ENCODE results near the gene AK8.

The AK8 gene

DNA sequence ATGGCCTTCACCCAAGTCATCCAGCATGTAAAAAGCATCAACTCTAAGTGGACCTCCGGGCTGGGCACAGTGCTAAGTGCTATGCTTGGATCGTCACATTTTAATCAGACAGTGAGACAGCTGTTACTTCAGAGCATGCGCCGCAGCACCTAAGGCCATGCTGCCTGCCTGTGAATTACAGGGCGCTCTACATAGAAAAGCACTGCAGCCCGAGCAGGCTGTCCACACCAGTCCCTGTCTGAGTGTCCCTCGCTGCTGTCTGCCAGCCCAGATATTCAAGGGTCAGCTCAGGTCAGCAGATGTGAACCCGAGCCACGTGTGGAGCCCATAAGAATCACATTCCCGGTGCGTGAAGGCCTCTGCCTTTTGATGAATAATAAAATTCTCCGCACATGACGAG, 37.1 kb downstream of the AK8 start:
- no peak for DNase-seq (ENCODE audit: low read depth, low spot score)
- TF ChIP-seq, protein P1, sequence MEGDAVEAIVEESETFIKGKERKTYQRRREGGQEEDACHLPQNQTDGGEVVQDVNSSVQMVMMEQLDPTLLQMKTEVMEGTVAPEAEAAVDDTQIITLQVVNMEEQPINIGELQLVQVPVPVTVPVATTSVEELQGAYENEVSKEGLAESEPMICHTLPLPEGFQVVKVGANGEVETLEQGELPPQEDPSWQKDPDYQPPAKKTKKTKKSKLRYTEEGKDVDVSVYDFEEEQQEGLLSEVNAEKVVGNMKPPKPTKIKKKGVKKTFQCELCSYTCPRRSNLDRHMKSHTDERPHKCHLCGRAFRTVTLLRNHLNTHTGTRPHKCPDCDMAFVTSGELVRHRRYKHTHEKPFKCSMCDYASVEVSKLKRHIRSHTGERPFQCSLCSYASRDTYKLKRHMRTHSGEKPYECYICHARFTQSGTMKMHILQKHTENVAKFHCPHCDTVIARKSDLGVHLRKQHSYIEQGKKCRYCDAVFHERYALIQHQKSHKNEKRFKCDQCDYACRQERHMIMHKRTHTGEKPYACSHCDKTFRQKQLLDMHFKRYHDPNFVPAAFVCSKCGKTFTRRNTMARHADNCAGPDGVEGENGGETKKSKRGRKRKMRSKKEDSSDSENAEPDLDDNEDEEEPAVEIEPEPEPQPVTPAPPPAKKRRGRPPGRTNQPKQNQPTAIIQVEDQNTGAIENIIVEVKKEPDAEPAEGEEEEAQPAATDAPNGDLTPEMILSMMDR (IDR thresholded peaks at IDR 0.05; ENCODE audit: low read depth, low read length), result no peak
- in situ Hi-C loops (cut with HindIII; ENCODE audit: low sequenced_read_pairs), result no loop called here
- H3K4me3 ChIP-seq (ENCODE audit: low read depth, low read length), result no peak overlapping the region

DNA sequence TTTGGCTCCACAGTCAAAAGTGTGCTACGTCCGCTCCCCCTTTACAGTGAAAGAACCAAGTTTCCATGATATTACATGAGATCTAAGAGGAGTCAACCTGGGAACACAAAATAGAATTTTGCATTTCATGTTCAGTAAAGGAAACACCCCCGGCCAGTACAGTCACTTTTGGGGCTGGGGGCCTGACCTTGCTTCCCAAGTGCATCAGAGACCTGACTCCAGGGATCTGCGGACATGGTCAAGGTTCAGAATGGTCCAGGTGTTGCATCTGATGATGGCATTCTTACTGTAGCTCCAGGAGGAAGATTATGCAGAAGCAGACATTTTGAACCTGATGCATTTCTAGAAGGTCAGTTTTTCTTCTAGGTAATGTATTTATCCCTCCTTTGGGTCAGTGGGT, 39.8 kb downstream of the AK8 start:
- in situ Hi-C loops (cut with HindIII; ENCODE audit: low sequenced_read_pairs), result no loop called here
- H3K4me3 ChIP-seq (ENCODE audit: low read depth, low read length), result no peak overlapping the region
- no peak for DNase-seq (ENCODE audit: low read depth, low spot score)
- TF ChIP-seq, protein P1 (IDR thresholded peaks at IDR 0.05; ENCODE audit: low read depth, low read length), result no peak

DNA sequence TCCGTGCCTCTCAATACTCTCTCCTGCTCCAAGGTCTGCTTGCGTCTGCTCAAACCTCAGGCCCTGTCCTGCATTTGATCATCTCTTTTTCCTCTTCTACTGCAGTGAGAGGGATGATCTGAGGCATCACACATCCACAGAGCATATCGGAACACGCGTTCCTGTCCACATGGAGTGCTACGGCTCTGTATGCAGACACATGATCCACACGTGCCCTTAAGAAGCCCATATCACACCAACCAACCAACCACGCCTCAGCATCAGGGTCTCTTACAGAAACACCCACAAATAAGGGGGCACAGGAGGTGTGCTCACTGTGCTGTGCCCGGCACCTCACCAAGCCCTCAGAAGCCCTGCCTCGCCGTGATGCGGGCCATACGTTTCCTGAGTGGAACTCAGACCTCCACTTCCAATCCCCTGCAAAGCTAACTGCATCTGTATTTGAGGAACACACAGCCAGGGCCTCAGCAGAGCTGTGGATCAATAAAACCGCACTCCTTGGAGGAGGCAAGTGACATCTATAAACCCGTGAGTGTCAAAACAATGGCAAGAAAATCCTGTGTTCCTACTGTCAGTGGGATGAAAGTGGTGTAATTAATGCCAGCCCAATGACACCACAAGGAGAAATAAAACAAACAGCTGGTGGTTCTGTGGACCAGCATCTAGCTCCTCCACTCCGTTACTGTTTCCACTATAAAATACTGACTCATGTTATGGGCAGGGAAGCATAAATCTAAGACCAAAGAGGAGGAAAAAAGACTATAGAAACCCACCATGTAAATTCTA, 40.4 kb downstream of the AK8 start:
- no peak for DNase-seq (ENCODE audit: low read depth, low spot score)
- TF ChIP-seq, protein P1 (IDR thresholded peaks at IDR 0.05; ENCODE audit: low read depth, low read length), result no peak
- H3K4me3 ChIP-seq (ENCODE audit: low read depth, low read length), result no peak overlapping the region
- in situ Hi-C loops (cut with HindIII; ENCODE audit: low sequenced_read_pairs), result no loop called here

DNA sequence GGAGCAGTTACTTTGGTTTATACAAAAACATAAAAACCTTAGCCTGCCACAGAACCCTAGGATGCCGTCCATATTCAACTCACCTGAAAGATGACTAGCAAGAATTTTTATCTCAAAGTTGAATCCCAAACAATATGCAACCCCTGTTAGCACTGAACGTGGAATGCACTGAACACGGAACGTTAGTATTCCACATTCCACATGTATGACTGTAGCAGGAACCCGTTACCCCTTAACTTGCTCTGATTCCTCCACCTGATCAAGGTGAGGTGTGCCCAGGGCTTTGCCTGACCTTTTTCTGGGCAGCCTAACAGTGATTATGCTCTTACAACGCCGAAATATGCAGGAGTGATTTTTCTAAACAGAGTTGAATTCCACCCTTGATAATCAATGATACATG, 43.7 kb downstream of the AK8 start:
- no peak for DNase-seq (ENCODE audit: low read depth, low spot score)
- H3K4me3 ChIP-seq (ENCODE audit: low read depth, low read length), result no peak overlapping the region
- in situ Hi-C loops (cut with HindIII; ENCODE audit: low sequenced_read_pairs), result no loop called here
- TF ChIP-seq, protein P1 (IDR thresholded peaks at IDR 0.05; ENCODE audit: low read depth, low read length), result no peak

DNA sequence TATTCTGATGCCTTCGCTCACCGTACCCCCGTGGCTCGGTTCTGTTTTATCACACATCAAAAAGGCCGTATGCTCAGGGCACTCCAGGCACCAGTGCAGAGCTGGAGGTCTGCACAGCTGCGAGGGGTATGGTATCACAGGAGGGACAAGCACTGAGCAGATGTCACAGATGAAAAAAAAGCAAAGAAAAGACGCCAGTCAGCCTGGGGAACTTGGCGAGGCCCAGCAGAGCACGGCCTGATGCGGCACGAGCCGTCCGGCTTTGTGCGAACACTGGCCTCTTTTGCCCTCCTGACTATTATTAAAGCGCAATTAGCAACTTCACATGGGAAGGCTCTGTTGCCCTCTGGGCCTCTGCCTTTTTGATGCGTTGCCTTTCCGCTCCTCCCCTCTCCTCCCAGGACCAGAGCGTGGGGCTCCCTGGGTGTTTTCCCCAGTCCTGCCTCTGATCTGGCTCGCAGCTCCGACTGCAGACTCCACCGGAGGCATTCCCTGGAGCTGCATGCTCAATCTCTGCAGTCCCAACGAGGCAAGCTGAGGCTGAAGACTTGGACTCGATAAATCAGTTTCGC, 44.4 kb downstream of the AK8 start:
- DNase-seq (ENCODE audit: low read depth, low spot score), result no peak
- in situ Hi-C loops (cut with HindIII; ENCODE audit: low sequenced_read_pairs), result no loop called here
- H3K4me3 ChIP-seq (ENCODE audit: low read depth, low read length), result no peak overlapping the region
- TF ChIP-seq, protein P1 (IDR thresholded peaks at IDR 0.05; ENCODE audit: low read depth, low read length), result no peak

DNA sequence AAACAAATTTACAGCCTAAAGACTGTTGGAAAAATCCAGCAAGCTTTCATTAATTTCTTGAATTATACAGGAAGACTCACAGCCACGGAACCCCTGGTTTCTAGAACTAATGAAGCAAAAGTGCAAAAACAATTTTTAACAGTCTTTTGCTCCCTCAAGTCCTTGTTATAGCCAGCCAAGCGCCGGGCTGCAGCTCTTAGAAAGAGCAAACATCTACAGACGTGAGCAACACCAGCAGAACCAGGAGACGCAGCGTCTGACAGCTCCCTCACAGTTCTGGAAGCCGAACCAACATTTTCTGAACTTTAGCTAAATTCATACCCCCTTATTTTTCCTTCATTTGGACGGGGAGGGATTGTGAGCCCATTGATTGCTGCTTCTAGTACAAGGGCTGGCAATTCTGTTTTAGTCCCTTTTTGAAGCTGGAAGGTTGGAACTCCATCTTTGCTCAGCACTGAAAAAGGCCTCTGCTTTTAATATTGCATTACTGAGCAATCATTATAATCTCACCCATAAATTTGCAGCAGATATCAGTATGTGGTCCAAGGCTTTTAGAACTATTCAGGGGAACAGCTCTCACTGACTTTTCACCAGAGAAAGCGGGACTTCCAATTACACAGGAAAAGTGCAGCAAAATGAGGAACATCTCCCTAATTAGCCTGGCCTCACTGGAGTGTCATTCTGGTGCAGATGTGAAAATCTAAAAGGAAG, 45.8 kb downstream of the AK8 start:
- TF ChIP-seq, protein P1 (IDR thresholded peaks at IDR 0.05; ENCODE audit: low read depth, low read length), result no peak
- in situ Hi-C loops (cut with HindIII; ENCODE audit: low sequenced_read_pairs), result no loop called here
- no peak overlapping the region for H3K4me3 ChIP-seq (ENCODE audit: low read depth, low read length)
- DNase-seq (ENCODE audit: low read depth, low spot score), result no peak

All from astrocyte of the spinal cord (primary cell).